PC-9 (cell line): Measurements from ENCODE around the gene ZNF688.

Experiments used
- EZH2 ChIP-seq: fragments of 200-600 bp; sonication (generic); IDR thresholded peaks from 2 replicates; pipeline ENCODE4 v1.8.0; 2017; ENCODE audit warnings: antibody characterized with exemption, low read depth
- TF ChIP-seq, protein P1 (sequence below): fragments of 200-600 bp; sonication (generic); conservative IDR thresholded peaks from 2 replicates; pipeline ENCODE4 v1.6.1; 2017; ENCODE audit warnings: mixed run types, antibody characterized with exemption, mild to moderate bottlenecking, moderate library complexity

DNA sequence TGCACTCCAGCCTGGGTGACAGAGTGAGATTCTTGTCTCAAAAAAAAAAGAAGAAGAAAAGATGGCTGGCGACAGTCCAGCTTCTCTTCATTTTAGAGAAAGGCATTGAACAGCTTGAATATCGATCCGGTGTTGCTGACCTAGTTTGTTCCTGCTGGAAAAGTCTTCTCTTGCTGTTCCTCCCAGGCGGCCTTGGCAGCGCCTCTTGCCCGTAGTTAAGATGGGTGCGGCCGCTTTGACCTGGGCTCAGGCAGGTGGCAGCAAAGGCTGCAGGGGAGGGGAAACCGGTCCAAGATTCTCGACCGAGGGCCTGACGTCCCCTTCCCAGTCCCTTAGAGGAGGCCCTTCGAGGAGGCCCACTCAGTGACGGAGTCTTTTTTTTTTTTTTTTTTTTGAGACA, 9.5 kb downstream of the ZNF688 start:
- TF ChIP-seq, protein P1, sequence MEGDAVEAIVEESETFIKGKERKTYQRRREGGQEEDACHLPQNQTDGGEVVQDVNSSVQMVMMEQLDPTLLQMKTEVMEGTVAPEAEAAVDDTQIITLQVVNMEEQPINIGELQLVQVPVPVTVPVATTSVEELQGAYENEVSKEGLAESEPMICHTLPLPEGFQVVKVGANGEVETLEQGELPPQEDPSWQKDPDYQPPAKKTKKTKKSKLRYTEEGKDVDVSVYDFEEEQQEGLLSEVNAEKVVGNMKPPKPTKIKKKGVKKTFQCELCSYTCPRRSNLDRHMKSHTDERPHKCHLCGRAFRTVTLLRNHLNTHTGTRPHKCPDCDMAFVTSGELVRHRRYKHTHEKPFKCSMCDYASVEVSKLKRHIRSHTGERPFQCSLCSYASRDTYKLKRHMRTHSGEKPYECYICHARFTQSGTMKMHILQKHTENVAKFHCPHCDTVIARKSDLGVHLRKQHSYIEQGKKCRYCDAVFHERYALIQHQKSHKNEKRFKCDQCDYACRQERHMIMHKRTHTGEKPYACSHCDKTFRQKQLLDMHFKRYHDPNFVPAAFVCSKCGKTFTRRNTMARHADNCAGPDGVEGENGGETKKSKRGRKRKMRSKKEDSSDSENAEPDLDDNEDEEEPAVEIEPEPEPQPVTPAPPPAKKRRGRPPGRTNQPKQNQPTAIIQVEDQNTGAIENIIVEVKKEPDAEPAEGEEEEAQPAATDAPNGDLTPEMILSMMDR, result no peak
- no peak for TF ChIP-seq EZH2
